H9 (cell line): Measurements from ENCODE around the gene P2RY12. TPM values are rescaled to one million over a fixed set of nuclear protein-coding genes. Genes with fewer than 3 reads are reported as not detected.

Experiments used
- DNase-seq: peaks from one replicate; pipeline ENCODE4 v3.0.0-alpha.2; 2017
- H2AFZ ChIP-seq: one replicate; pipeline ENCODE4 v1.6.1; 2013; ENCODE audit warnings: mild to moderate bottlenecking, low read length, control low read depth, moderate library complexity
- H2AK5ac ChIP-seq: 2 replicates; pipeline ENCODE4 v1.6.1; 2013; ENCODE audit warnings: low read length, control low read depth, mixed read lengths; ENCODE audit not compliant: insufficient read length
- H2BK120ac ChIP-seq: one replicate; pipeline ENCODE4 v1.6.1; 2013; ENCODE audit warnings: low read depth, mild to moderate bottlenecking, low read length, control low read depth, inconsistent platforms; ENCODE audit not compliant: poor library complexity, severe bottlenecking
- H2BK12ac ChIP-seq: 2 replicates; pipeline ENCODE4 v1.6.1; 2013; ENCODE audit warnings: low read length, control low read depth, mixed read lengths, low read depth; ENCODE audit not compliant: insufficient read length
- H2BK15ac ChIP-seq: 2 replicates; pipeline ENCODE4 v1.6.1; 2013; ENCODE audit warnings: low read depth, low read length, control low read depth
- H2BK20ac ChIP-seq: one replicate; pipeline ENCODE4 v1.6.1; 2013; ENCODE audit warnings: low read depth, mild to moderate bottlenecking, low read length, control low read depth, inconsistent platforms; ENCODE audit not compliant: poor library complexity, severe bottlenecking
- H2BK5ac ChIP-seq: 2 replicates; pipeline ENCODE4 v1.6.1; 2013; ENCODE audit warnings: low read length, control low read depth, mixed read lengths; ENCODE audit not compliant: insufficient read length
- H3K14ac ChIP-seq: 2 replicates; pipeline ENCODE4 v1.6.1; 2013; ENCODE audit warnings: low read length, control low read depth; ENCODE audit not compliant: insufficient read depth
- H3K18ac ChIP-seq: 2 replicates; pipeline ENCODE4 v1.6.1; 2013; ENCODE audit warnings: low read depth, mild to moderate bottlenecking, mixed read lengths, low read length, control low read depth; ENCODE audit not compliant: insufficient read length
- H3K23ac ChIP-seq: 2 replicates; pipeline ENCODE4 v1.6.1; 2013; ENCODE audit warnings: low read length, control low read depth, mixed read lengths, low read depth; ENCODE audit not compliant: insufficient read length
- H3K23me2 ChIP-seq: 2 replicates; pipeline ENCODE4 v1.6.1; 2013; ENCODE audit warnings: low read depth, mild to moderate bottlenecking, mixed read lengths, low read length, control low read depth; ENCODE audit not compliant: insufficient read length, poor library complexity, severe bottlenecking
- H3K27ac ChIP-seq: 2 replicates; pipeline ENCODE4 v1.5.1; 2013; ENCODE audit warnings: low read length, control low read depth, mixed read lengths, low read depth; ENCODE audit not compliant: insufficient read length
- H3K27me3 ChIP-seq: 2 replicates; pipeline ENCODE4 v1.6.1; 2013; ENCODE audit warnings: low read length, control low read depth, inconsistent platforms; ENCODE audit not compliant: insufficient read depth
- H3K4ac ChIP-seq: 2 replicates; pipeline ENCODE4 v1.6.1; 2013; ENCODE audit warnings: low read depth, mild to moderate bottlenecking, control low read depth, inconsistent platforms, low read length, moderate library complexity
- H3K4me1 ChIP-seq: 2 replicates; pipeline ENCODE4 v1.6.1; 2013; ENCODE audit warnings: low read length, control low read depth, inconsistent platforms; ENCODE audit not compliant: insufficient read depth
- H3K4me2 ChIP-seq: 2 replicates; pipeline ENCODE4 v1.6.1; 2013; ENCODE audit warnings: low read length, control low read depth, mixed read lengths; ENCODE audit not compliant: insufficient read length, insufficient read depth
- H3K56ac ChIP-seq: 2 replicates; pipeline ENCODE4 v1.6.1; 2013; ENCODE audit warnings: low read depth, mild to moderate bottlenecking, mixed read lengths, low read length, control low read depth; ENCODE audit not compliant: insufficient read length
- H3K79me1 ChIP-seq: 2 replicates; pipeline ENCODE4 v1.6.1; 2013; ENCODE audit warnings: low read depth, mild to moderate bottlenecking, moderate library complexity, low read length, control low read depth, inconsistent platforms; ENCODE audit not compliant: insufficient read depth, poor library complexity, severe bottlenecking
- H3K79me2 ChIP-seq: 2 replicates; pipeline ENCODE4 v1.6.1; 2013; ENCODE audit warnings: low read length, control low read depth, inconsistent platforms; ENCODE audit not compliant: insufficient read depth
- H3K9ac ChIP-seq: 2 replicates; pipeline ENCODE4 v1.6.1; 2013; ENCODE audit warnings: low read length, control low read depth, mixed read lengths; ENCODE audit not compliant: insufficient read length; ENCODE audit errors: extremely low read depth
- H3K9me3 ChIP-seq: one replicate; pipeline ENCODE4 v1.6.1; 2013; ENCODE audit warnings: low read depth, low read length, inconsistent platforms; ENCODE audit not compliant: control insufficient read depth
- H3T11ph ChIP-seq: one replicate; pipeline ENCODE4 v1.6.1; 2013; ENCODE audit warnings: mild to moderate bottlenecking, low read length, control low read depth, inconsistent platforms
- H4K20me1 ChIP-seq: one replicate; pipeline ENCODE4 v1.6.1; 2013; ENCODE audit not compliant: control insufficient read depth, insufficient read length, insufficient read depth
- H4K5ac ChIP-seq: 2 replicates; pipeline ENCODE4 v1.6.1; 2013; ENCODE audit warnings: low read depth, mild to moderate bottlenecking, mixed read lengths, low read length, control low read depth; ENCODE audit not compliant: insufficient read length
- H4K8ac ChIP-seq: replicated peaks from 2 replicates; pipeline ENCODE4 v1.6.1; 2013; ENCODE audit warnings: low read length, control low read depth, mixed read lengths, low read depth; ENCODE audit not compliant: insufficient read length
- H4K91ac ChIP-seq: 2 replicates; pipeline ENCODE4 v1.6.1; 2013; ENCODE audit warnings: low read depth, mild to moderate bottlenecking, moderate library complexity, mixed read lengths, low read length, control low read depth; ENCODE audit not compliant: insufficient read length
- H3K27ac Mint-ChIP-seq, 3 experiments: 2 replicates in 2 of 3; 3 replicates in 1 of 3; pipeline ENCODE4 v1.8.0; 2020 to 2021; ENCODE audit warnings: mixed read lengths in 3 of 3, mild to moderate bottlenecking in 1 of 3, moderate library complexity in 1 of 3
- H3K27me3 Mint-ChIP-seq: 2 replicates; pipeline ENCODE4 v1.8.0; 2021; ENCODE audit warnings: low read depth, mild to moderate bottlenecking, moderate library complexity, mixed read lengths
- H3K36me3 Mint-ChIP-seq, 3 experiments: 2 replicates in 2 of 3; 3 replicates in 1 of 3; pipeline ENCODE4 v1.8.0; 2020 to 2021; ENCODE audit warnings: low read depth in 3 of 3, mixed read lengths in 3 of 3; ENCODE audit not compliant: insufficient read depth in 1 of 3
- H3K4me1 Mint-ChIP-seq, 2 experiments: 2 replicates each; pipeline ENCODE4 v1.8.0; 2020; ENCODE audit warnings: mixed read lengths in 2 of 2
- H3K4me3 Mint-ChIP-seq, 2 experiments: 2 replicates in 1 of 2; 3 replicates in 1 of 2; pipeline ENCODE4 v1.8.0; 2020 to 2021; ENCODE audit warnings: mild to moderate bottlenecking in 2 of 2, mixed read lengths in 2 of 2, moderate library complexity in 1 of 2
- H3K9me3 Mint-ChIP-seq, 2 experiments: 2 replicates in 1 of 2; 3 replicates in 1 of 2; pipeline ENCODE4 v1.8.0; 2020; ENCODE audit warnings: mild to moderate bottlenecking in 2 of 2, mixed read lengths in 2 of 2, moderate library complexity in 1 of 2
- WGBS: extraction: QIAGEN DNeasy Blood & Tissue Kit; methylation state at CpG from one replicate; pipeline ENCODE4 v1.1.7; 2013; ENCODE audit warnings: missing lambda C conversion rate, low lambda C conversion rate, mixed read lengths; ENCODE audit not compliant: insufficient read length; ENCODE audit errors: extremely low coverage; 5-methylcytosine and 5-hydroxymethylcytosine counted together
- total RNA-seq: library from RNA; stranded (reverse); gene quantifications from 2 replicates; pipeline ENCODE4 v1.2.1, GENCODE V29; 2021
- TF ChIP-seq, protein P1 (sequence below): fragments of 200-600 bp; sonication (generic); conservative IDR thresholded peaks from 3 replicates; pipeline ENCODE4 v1.8.0; 2021; ENCODE audit warnings: antibody characterized with exemption, mild to moderate bottlenecking

The P2RY12 gene
- total RNA-seq, 1 experiment from 2014 or later: not detected

DNA sequence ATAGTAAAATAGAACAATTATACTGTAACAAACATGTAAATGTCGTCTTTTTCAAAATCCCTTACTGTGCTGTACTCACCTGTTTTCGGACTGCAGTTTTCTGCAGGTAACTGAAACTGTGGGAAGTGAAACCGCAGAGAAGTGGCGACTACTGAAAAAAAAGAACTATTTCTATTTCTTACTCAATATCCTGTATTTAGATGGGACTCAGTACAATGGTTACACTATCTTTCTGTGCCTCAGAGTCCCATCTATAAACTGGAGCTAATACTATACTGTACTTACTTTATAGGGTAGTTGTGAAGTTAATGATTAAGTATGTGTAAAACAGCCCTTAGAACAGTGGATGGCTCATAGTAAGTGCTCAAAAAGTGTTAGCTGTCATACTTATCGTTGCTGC lies 14.3 kb upstream of the P2RY12 start:
- Histone ChIP-seq H3T11ph (no peak overlapping the region), H3K4me1 (peaks cover 2% of the 10 kb centered on the region; the same call in 1 of the 2 replicates), H3K79me2 (no peaks in the 10 kb centered on the region), H2BK12ac (no peak overlapping the region), H3K27ac (no peak overlapping the region), H2BK15ac (no peak overlapping the region), H4K8ac (no peak overlapping the region), H3K9ac (no peak overlapping the region), H3K14ac (no peak overlapping the region), H2AFZ (no peak overlapping the region), H3K56ac (no peak overlapping the region), H3K27me3 (no peaks in the 10 kb centered on the region), H3K4me2 (no peak overlapping the region), H3K23ac (no peak overlapping the region), H2BK20ac (no peak overlapping the region), H3K18ac (no peak overlapping the region), H2AK5ac (no peak overlapping the region), H3K23me2 (no peaks in the 10 kb centered on the region), H3K79me1 (no peaks in the 10 kb centered on the region), H4K20me1 (no peaks in the 10 kb centered on the region), H4K5ac (no peak overlapping the region), H2BK5ac (no peak overlapping the region), H3K9me3 (no peaks in the 10 kb centered on the region), H2BK120ac (no peak overlapping the region), H3K4ac (no peak overlapping the region), H4K91ac (no peak overlapping the region)
- DNase-seq: no peak
- no peak overlapping the region for H3K27ac Mint-ChIP-seq
- H3K4me1 Mint-ChIP-seq: peaks cover 23 to 27% of the 10 kb centered on the region in 2 experiments
- H3K27me3 Mint-ChIP-seq: no peaks in the 10 kb centered on the region
- no peaks in the 10 kb centered on the region for H3K9me3 Mint-ChIP-seq
- TF ChIP-seq, protein P1, sequence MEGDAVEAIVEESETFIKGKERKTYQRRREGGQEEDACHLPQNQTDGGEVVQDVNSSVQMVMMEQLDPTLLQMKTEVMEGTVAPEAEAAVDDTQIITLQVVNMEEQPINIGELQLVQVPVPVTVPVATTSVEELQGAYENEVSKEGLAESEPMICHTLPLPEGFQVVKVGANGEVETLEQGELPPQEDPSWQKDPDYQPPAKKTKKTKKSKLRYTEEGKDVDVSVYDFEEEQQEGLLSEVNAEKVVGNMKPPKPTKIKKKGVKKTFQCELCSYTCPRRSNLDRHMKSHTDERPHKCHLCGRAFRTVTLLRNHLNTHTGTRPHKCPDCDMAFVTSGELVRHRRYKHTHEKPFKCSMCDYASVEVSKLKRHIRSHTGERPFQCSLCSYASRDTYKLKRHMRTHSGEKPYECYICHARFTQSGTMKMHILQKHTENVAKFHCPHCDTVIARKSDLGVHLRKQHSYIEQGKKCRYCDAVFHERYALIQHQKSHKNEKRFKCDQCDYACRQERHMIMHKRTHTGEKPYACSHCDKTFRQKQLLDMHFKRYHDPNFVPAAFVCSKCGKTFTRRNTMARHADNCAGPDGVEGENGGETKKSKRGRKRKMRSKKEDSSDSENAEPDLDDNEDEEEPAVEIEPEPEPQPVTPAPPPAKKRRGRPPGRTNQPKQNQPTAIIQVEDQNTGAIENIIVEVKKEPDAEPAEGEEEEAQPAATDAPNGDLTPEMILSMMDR: no peak
- H3K36me3 Mint-ChIP-seq: peaks cover 3 to 9% (median 6%) of the 10 kb centered on the region in 3 experiments; a peak in 3 of 7 replicates
- no CpG with 5 or more reads among the region's 5 CpGs for WGBS
- H3K4me3 Mint-ChIP-seq: no peak overlapping the region
